GM13976 (cell line): ENCODE measurements around the gene GALNT18.

Experiments used
- DNase-seq: peaks from one replicate; pipeline ENCODE4 v3.0.0; 2012; ENCODE audit warnings: low spot score
- in situ Hi-C: fragments of 300-500 bp; cut with MboI; formaldehyde crosslinking; loops from one replicate; pipeline ENCODE4 v1.12.0; 2022; ENCODE audit warnings: low sequenced_read_pairs, mixed read lengths, inconsistent platforms; ENCODE audit not compliant: unreplicated experiment
- TF ChIP-seq, protein P1 (sequence below): IDR thresholded peaks from 2 replicates; pipeline ENCODE4 v1.5.1; 2012; ENCODE audit warnings: borderline replicate concordance, mild to moderate bottlenecking; ENCODE audit not compliant: insufficient read depth; ENCODE audit errors: extremely low read depth, missing control alignments, control extremely low read depth

GALNT18 gene

DNA sequence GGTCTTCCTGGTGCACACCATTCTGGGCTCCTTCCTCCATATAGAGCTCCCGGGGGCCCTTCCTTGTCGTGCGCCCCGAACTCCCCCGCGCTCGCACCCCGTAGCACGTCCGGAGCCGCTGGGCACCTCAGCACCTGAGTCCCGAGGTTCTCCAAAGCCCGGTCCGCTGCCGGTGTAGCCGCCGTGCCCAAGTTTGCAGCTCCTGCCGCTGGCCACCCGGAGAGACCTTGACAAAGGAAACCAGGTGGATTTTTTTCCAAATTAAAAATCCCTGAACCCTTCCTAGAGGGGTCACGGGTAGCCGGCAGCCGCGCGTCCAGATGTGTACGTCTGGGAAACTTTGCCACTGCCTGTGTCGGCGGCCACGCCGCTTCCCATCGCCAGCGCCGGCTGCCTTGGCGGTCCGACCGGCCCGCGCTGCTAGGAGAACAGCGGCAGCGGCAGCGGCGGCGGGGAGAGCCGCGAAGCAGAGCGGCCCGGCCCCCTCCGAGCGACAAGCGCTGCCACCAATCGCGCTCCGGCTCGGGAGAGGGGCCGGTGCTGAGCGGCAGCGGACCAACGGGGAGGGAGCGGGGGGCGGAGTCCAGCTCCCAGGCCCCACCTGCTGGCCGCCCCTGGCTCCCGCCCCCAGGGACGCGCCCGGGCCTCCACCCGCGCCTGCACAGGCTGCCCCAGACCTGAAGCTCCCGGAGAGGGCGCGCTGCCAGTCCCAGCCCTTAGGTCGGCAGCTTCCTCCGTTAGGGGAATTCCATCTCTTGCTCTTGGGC lies at the start of gene GALNT18:
GALNT18 (minus strand) TSS at position 433 of the 767 bp plus-strand sequence.
- in situ Hi-C loops, result no loop called here

DNA sequence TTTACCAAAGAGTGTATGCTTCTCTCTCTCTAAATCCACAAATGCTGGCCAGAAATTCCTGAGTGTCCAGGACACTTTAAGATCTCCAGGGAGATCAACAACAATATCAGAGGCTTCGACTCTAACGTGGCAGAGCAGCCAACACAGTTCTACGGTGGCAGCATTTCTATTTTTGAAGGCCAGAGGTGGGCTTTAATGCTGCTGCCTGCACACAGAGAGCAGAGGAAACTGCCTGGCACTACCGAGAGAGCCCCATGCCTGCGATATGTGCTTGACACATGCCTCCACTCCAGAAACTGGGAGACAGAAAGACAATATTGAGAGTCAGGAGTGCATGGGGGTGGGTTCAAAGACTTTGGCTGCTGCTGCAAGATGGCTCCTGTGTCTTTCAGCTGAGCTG lies 48.8 kb upstream of the GALNT18 start:
- in situ Hi-C loops, result no loop called here
- TF ChIP-seq, protein P1, sequence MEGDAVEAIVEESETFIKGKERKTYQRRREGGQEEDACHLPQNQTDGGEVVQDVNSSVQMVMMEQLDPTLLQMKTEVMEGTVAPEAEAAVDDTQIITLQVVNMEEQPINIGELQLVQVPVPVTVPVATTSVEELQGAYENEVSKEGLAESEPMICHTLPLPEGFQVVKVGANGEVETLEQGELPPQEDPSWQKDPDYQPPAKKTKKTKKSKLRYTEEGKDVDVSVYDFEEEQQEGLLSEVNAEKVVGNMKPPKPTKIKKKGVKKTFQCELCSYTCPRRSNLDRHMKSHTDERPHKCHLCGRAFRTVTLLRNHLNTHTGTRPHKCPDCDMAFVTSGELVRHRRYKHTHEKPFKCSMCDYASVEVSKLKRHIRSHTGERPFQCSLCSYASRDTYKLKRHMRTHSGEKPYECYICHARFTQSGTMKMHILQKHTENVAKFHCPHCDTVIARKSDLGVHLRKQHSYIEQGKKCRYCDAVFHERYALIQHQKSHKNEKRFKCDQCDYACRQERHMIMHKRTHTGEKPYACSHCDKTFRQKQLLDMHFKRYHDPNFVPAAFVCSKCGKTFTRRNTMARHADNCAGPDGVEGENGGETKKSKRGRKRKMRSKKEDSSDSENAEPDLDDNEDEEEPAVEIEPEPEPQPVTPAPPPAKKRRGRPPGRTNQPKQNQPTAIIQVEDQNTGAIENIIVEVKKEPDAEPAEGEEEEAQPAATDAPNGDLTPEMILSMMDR, result no peak
- no peak for DNase-seq

More for the DNA sequence above, at the start of gene GALNT18:
- TF ChIP-seq, protein P1, result peak; percentile 23
- peak; percentile 99 for DNase-seq

DNA sequence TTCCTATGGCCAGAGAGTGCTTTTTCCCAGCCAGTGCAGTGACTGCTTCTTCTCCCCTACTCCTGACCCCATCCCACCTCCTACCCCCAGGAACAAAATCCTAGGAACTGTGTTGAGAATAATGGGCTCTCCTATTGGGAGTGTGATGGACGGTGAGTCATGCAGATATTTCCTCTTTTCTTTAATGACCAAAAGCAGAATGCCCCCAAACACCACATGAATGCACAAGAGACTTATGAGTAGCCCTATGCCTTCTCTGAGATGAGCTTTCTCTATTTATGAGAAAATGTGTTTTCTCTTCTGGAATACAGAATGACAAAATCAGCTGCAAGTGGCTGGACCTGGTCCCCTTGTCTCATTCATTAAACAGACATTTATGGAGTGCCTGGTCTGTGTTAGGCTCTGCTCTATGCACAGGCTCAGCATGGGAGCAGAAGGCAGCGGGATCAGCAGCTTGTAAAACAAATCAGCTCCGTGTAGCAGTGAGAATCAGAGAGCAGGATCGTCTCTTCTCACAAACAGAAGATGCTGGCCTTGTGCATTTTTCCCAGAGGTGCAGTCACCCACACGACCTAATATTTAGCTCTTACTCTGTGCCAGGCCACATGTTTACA lies 47.5 kb upstream of the GALNT18 start:
- in situ Hi-C loops, result no loop called here
- TF ChIP-seq, protein P1, result no peak
- no peak for DNase-seq

DNA sequence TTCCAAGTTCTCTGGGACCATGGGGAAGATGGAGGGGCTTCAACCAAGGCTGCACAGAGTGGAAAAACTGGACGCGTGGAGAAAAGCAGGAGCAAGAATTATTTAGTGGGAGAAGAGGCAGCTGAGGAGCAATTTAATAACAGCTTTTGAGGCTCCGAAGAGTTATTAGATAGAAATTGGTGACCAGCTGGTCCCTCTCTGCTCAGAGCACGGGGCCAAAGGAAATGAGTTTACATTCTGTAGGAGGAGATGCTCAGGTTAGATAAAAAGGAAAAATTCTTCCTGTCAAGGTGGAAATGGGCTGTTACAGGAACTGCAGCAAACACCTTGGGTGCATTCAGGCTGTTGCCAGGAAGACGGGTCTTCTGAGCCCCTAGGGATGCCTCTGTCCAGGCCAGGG lies 47.0 kb upstream of the GALNT18 start:
- DNase-seq, result no peak
- in situ Hi-C loops, result no loop called here
- TF ChIP-seq, protein P1, result no peak

DNA sequence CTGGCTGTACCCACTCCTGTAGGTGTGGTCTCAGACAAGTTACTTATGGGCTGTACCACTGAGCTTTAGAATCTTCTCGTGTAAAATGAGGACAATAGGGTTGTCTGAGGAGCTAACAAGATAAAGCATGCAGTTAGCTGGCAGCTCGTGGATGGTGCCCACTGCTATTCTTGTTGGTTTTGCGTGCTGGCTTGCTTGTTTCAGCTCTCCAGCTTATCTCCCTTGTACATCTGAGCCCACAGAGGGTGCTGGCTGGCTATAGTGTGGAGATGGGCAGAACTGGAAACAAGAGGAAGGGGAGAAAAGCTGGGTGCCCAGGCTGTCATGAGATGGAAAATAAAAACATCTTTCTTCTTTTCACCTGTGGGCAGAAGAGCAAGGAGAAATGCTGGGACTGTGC lies 46.5 kb upstream of the GALNT18 start:
- TF ChIP-seq, protein P1, result no peak
- in situ Hi-C loops, result no loop called here
- DNase-seq, result no peak

DNA sequence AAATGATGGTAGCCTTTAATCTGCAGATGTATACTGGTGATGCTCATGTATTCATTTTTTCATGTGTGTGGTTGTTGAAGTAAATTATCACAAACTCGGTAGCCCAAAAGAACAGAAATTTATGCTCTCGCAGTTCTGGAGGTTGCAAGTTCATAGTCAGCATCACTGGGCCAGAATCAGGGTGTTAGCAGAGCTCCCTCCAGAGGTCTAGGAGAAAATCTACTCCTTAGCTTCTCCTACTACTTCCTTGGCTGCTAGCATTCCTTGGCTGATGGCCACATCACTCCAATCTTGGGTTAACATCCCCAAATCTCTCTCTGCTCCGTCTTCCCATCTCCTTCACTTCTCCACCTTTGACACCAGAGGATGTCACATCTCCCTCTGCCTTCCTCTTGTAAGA lies 45.3 kb upstream of the GALNT18 start:
- in situ Hi-C loops, result no loop called here

More for the DNA sequence above, 45.3 kb upstream of the GALNT18 start:
- TF ChIP-seq, protein P1, result no peak
- DNase-seq, result no peak
